ENCODE measurements around the gene SPDYE4.

Gene SPDYE4

GRCh38 chr17:8707332-8708024 lies 50.9 kb downstream of the SPDYE4 start:
- TF ChIP-seq MAX (IDR thresholded peaks at IDR 0.05; ENCODE audit: low read depth, low read length), result no peak
- no peak for TF ChIP-seq POLR2A (IDR thresholded peaks at IDR 0.05; ENCODE audit: extremely low read depth, insufficient read length)
- no peak for TF ChIP-seq MYC (IDR thresholded peaks at IDR 0.05; ENCODE audit: low read depth, low read length)
- H3K4me3 ChIP-seq (ENCODE audit: low read depth, low read length), result no peak overlapping the region
- DNase-seq (ENCODE audit: low read depth), result no peak

- TF ChIP-seq, protein P1, sequence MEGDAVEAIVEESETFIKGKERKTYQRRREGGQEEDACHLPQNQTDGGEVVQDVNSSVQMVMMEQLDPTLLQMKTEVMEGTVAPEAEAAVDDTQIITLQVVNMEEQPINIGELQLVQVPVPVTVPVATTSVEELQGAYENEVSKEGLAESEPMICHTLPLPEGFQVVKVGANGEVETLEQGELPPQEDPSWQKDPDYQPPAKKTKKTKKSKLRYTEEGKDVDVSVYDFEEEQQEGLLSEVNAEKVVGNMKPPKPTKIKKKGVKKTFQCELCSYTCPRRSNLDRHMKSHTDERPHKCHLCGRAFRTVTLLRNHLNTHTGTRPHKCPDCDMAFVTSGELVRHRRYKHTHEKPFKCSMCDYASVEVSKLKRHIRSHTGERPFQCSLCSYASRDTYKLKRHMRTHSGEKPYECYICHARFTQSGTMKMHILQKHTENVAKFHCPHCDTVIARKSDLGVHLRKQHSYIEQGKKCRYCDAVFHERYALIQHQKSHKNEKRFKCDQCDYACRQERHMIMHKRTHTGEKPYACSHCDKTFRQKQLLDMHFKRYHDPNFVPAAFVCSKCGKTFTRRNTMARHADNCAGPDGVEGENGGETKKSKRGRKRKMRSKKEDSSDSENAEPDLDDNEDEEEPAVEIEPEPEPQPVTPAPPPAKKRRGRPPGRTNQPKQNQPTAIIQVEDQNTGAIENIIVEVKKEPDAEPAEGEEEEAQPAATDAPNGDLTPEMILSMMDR (IDR thresholded peaks at IDR 0.05; ENCODE audit: low read depth, low read length), result no peak
- no peak for TF ChIP-seq MYC (IDR thresholded peaks at IDR 0.05; ENCODE audit: low read depth, low read length)
- TF ChIP-seq MAX (IDR thresholded peaks at IDR 0.05; ENCODE audit: low read depth, low read length), result no peak
- no peak for TF ChIP-seq POLR2A (IDR thresholded peaks at IDR 0.05; ENCODE audit: extremely low read depth, insufficient read length)
- H3K4me3 ChIP-seq (ENCODE audit: low read depth, low read length), result no peak overlapping the region
- no peak for DNase-seq (ENCODE audit: low read depth)
Observed at GRCh38 chr17:8706431-8706830, 51.9 kb downstream of the SPDYE4 start.

DNA sequence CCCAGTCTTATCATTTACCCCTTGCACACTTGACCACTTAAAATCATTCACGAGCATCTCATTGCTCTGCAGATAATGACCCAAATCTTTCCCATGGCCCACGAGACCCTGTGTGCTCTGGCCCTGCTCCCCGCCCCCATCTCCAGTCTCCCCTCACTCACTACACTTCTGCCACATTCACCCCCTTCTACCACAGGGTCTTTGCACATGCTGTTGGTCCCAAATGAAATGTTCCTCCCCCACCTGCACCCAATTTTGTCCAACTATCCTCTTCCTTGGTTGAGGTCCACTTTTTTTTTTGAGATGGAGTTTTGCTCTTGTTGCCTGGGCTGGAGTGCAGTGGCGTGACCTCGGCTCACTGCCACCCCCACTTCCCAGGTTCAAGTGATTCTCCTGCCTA lies 52.9 kb downstream of the SPDYE4 start:
- no peak for DNase-seq (ENCODE audit: low read depth)
- TF ChIP-seq MAX (IDR thresholded peaks at IDR 0.05; ENCODE audit: low read depth, low read length) (no peak), POLR2A (IDR thresholded peaks at IDR 0.05; ENCODE audit: extremely low read depth, insufficient read length) (no peak), MYC (IDR thresholded peaks at IDR 0.05; ENCODE audit: low read depth, low read length) (no peak)
- TF ChIP-seq, protein P1 (IDR thresholded peaks at IDR 0.05; ENCODE audit: low read depth, low read length), result no peak
- H3K4me3 ChIP-seq (ENCODE audit: low read depth, low read length), result no peak overlapping the region

DNA sequence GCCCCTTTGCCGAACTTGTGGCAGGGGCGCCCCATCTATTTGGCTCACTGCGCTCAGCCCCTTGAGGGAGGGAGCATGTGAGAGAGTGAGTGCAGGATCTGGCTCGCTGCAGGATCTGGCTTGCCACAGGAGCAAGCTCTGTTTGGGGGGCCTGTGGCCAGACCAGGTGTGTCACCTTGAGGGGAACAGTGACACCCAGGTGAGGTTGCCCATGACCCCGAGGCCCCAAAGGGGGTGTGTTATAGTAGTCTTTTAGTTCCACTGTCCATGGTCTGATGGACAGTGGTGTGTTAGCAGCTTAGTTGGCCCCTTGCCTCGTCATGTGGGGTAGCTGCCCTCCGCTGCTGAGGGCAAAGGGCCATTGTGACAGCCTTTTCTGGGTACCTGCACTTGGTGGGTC lies 55.3 kb downstream of the SPDYE4 start:
- TF ChIP-seq MYC (IDR thresholded peaks at IDR 0.05; ENCODE audit: low read depth, low read length) (no peak), MAX (IDR thresholded peaks at IDR 0.05; ENCODE audit: low read depth, low read length) (no peak), POLR2A (IDR thresholded peaks at IDR 0.05; ENCODE audit: extremely low read depth, insufficient read length) (no peak)
- TF ChIP-seq, protein P1 (IDR thresholded peaks at IDR 0.05; ENCODE audit: low read depth, low read length), result no peak
- no peak for DNase-seq (ENCODE audit: low read depth)
- H3K4me3 ChIP-seq (ENCODE audit: low read depth, low read length), result no peak overlapping the region

DNA sequence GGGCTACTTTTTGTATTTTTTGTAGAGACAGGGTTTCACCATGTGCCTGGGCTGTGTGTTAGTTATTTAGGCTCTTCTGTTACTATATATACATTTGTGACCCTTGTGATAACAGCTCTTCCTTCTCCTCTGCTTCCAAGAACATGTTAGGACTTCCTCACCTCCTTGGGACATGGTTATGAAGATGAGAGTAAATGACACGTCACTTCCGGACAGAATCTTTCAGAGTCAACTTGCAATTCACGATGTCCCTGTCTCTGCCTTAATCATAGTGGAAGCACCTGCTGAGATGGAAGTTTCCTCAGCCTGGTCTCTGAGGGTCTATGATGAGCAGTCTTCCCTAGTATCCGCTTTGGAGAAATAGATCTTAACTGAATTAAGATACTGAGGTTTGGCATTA lies 56.6 kb downstream of the SPDYE4 start:
- no peak for TF ChIP-seq MYC (IDR thresholded peaks at IDR 0.05; ENCODE audit: low read depth, low read length)
- TF ChIP-seq, protein P1 (IDR thresholded peaks at IDR 0.05; ENCODE audit: low read depth, low read length), result no peak
- DNase-seq (ENCODE audit: low read depth), result no peak
- no peak overlapping the region for H3K4me3 ChIP-seq (ENCODE audit: low read depth, low read length)

DNA sequence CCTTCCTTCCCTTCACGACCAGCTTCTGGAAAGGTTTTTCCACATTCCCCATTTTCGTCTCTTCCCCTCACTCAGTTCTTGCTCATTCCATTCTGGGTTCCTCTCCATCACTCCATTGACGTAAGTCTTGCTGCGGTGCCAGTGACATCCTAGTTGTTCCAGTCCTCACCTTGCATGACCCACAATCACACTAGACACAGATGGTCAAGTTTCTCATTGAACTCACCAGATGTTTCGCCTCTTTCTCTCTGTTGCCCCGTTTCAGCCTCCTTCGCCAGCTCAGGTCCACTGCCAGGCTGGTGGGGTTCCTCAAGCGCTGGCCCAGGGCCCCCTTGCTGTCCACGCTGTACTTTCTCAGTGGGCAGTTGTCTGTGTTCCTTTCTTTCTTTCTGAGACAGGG lies 57.1 kb downstream of the SPDYE4 start:
- no peak overlapping the region for H3K4me3 ChIP-seq (ENCODE audit: low read depth, low read length)
- no peak for TF ChIP-seq MYC (IDR thresholded peaks at IDR 0.05; ENCODE audit: low read depth, low read length)
- TF ChIP-seq, protein P1 (IDR thresholded peaks at IDR 0.05; ENCODE audit: low read depth, low read length), result no peak
- TF ChIP-seq MAX (IDR thresholded peaks at IDR 0.05; ENCODE audit: low read depth, low read length), result no peak
- TF ChIP-seq POLR2A (IDR thresholded peaks at IDR 0.05; ENCODE audit: extremely low read depth, insufficient read length), result no peak
- DNase-seq (ENCODE audit: low read depth), result no peak
